K562 (cell line): ENCODE results near the gene RXFP1. TPM values are rescaled to one million over a fixed set of nuclear protein-coding genes. Genes with fewer than 3 reads are reported as not detected.

Experiments
- ATAC-seq: fragments of 200-7000 bp; cut with Tn5 transposase; 3 replicates; pipeline ENCODE4 v1.9.1; 2020; ENCODE audit warnings: moderate library complexity
- BruUV-seq: library from RNA; stranded (reverse); fragments of 400-500 nt; replicated peaks from 2 replicates; lab custom pipeline; 2021; lab: Mats Ljungman, UMichigan
- CTCF ChIA-PET: fragments of 300-600 bp; formaldehyde crosslinking; extraction: SDS; loops from one replicate; lab custom pipeline; 2021; ENCODE audit warnings: low intra/inter-chr PET ratio; lab: Yijun Ruan, JAX
- POLR2A ChIA-PET: fragments of 300-600, 350-650 bp; sonication (Branson Sonifier 250); formaldehyde crosslinking; extraction: SDS; loops from one replicate; lab custom pipeline; 2021; ENCODE audit warnings: antibody characterized with exemption, inconsistent platforms; lab: Yijun Ruan, JAX
- DNase-seq, 4 experiments: peaks; one replicate each; pipeline versions ENCODE4 v3.0.0 to v3.0.0-alpha.2; 2011 to 2018; ENCODE audit warnings: low spot score in 3 of 4, mixed read lengths in 3 of 4; ENCODE audit errors: extremely low read depth in 1 of 4
- FAIRE-seq: peaks from 2 replicates; lab custom pipeline; 2011; peaks lifted over from hg19 to GRCh38; lab: Jason Lieb, UNC
- H2AFZ ChIP-seq: 2 replicates; pipeline ENCODE4 v1.6.0; 2011; ENCODE audit warnings: low read depth, low read length, control low read depth, inconsistent platforms
- H3K27ac ChIP-seq: fragments of 200-600 bp; 3 replicates; pipeline ENCODE4 v1.8.0; 2011; ENCODE audit warnings: low read depth, mild to moderate bottlenecking, control low read depth, inconsistent platforms, low read length, moderate library complexity, mixed read lengths; ENCODE audit errors: extremely low read depth
- H3K27me3 ChIP-seq, 2 experiments: fragments of 300-600 bp in 1 of 2; 2 replicates in 1 of 2; 3 replicates in 1 of 2; pipeline versions ENCODE4 v1.6.0 to v1.8.0; 2011; ENCODE audit warnings: inconsistent platforms in 2 of 2, low read length in 2 of 2, mild to moderate bottlenecking in 1 of 2, mixed read lengths in 1 of 2, moderate library complexity in 1 of 2; ENCODE audit not compliant: control insufficient read depth in 2 of 2, insufficient read depth in 2 of 2
- H3K36me3 ChIP-seq: fragments of 300-600 bp; 3 replicates; pipeline ENCODE4 v1.8.0; 2011; ENCODE audit warnings: mild to moderate bottlenecking, low read length, inconsistent platforms; ENCODE audit not compliant: control insufficient read depth, insufficient read depth
- H3K4me1 ChIP-seq, 2 experiments: fragments of 200-600 bp in 1 of 2; replicated peaks in 1 of 2; 2 replicates in 1 of 2; 3 replicates in 1 of 2; pipeline versions ENCODE4 v1.5.1 to v1.8.0; 2011; ENCODE audit warnings: inconsistent platforms in 2 of 2, low read length in 2 of 2, mild to moderate bottlenecking in 1 of 2, mixed read lengths in 1 of 2, moderate library complexity in 1 of 2; ENCODE audit not compliant: control insufficient read depth in 2 of 2, insufficient read depth in 2 of 2
- H3K4me2 ChIP-seq: 2 replicates; pipeline ENCODE4 v1.6.1; 2011; ENCODE audit warnings: low read length, control low read depth, inconsistent platforms, mixed read lengths; ENCODE audit not compliant: insufficient read depth
- H3K4me3 ChIP-seq: fragments of 200-600 bp; sonication (generic), shearing (Covaris generic); 2 replicates; pipeline ENCODE4 v1.5.1; 2016; ENCODE audit warnings: control low read depth, inconsistent platforms
- H3K79me2 ChIP-seq: fragments of 200-600 bp; 3 replicates; pipeline ENCODE4 v1.8.0; 2011; ENCODE audit warnings: low read length, inconsistent platforms; ENCODE audit not compliant: control insufficient read depth, insufficient read depth
- H3K9ac ChIP-seq, 2 experiments: 2 replicates each; pipeline versions ENCODE4 v1.6.0 to v1.6.1; 2011; ENCODE audit warnings: low read depth in 2 of 2, low read length in 2 of 2, control low read depth in 1 of 2, inconsistent platforms in 1 of 2, mild to moderate bottlenecking in 1 of 2, mixed read lengths in 1 of 2; ENCODE audit not compliant: insufficient read depth in 1 of 2
- H3K9me1 ChIP-seq: one replicate; pipeline ENCODE4 v1.6.0; 2011; ENCODE audit warnings: inconsistent platforms, mild to moderate bottlenecking, low read length, moderate library complexity; ENCODE audit not compliant: control insufficient read depth, insufficient read depth
- H3K9me3 ChIP-seq: replicated peaks from 2 replicates; pipeline ENCODE4 v1.5.1; 2011; ENCODE audit warnings: low read depth, low read length, inconsistent platforms; ENCODE audit not compliant: control insufficient read depth, insufficient read depth
- H4K20me1 ChIP-seq: replicated peaks from 2 replicates; pipeline ENCODE4 v1.6.1; 2011; ENCODE audit warnings: low read length, inconsistent platforms, mixed read lengths; ENCODE audit not compliant: control insufficient read depth, insufficient read depth
- ARID4B ChIP-seq: sonication (generic); formaldehyde crosslinking; IDR thresholded peaks from 2 replicates; pipeline ENCODE4 v1.8.0; 2022; ENCODE audit warnings: mild to moderate bottlenecking, missing genetic modification reagents
- PHTF2 ChIP-seq: fragments of 250-450 bp; sonication (Bioruptor Pico); IDR thresholded peaks from 2 replicates; pipeline ENCODE4 v1.5.0; 2021; ENCODE audit warnings: mild to moderate bottlenecking
- WGBS: fragments of 100-300 bp; shearing (Covaris generic); methylation state at CpG from one replicate; pipeline ENCODE4 v1.1.6; 2016; ENCODE audit warnings: low coverage, mixed read lengths; ENCODE audit not compliant: insufficient coverage; ENCODE audit errors: missing lambda C conversion rate; 5-methylcytosine and 5-hydroxymethylcytosine counted together
- in situ Hi-C: fragments of 300-500 bp; cut with MboI; formaldehyde crosslinking; loops from 4 replicates; pipeline ENCODE4 v1.15.0; 2018; ENCODE audit warnings: inconsistent platforms, mixed read lengths
- intact Hi-C: fragments of 100-400 bp; cut with micrococcal nuclease; formaldehyde crosslinking; loops from 2 replicates; pipeline ENCODE4 v1.14.2; 2022
- polyA plus RNA-seq, 8 experiments: library from polyadenylated mRNA; depleted of rRNA in 4 of 8; stranded (reverse) in 5 of 8; unstranded in 3 of 8; fragments of >200 nt; fragmentation: Nextera tagmentation in 2 of 8; fragmentation: Illumina TruSeq in 1 of 8; extraction: Ambion mirVana in 2 of 8; extraction: Trizol in 1 of 8; gene quantifications; 2 replicates each; pipeline versions ENCODE4 v1.2.1 to v1.2.3, GENCODE V29; 2011 to 2014; ENCODE audit warnings: inconsistent platforms in 1 of 8, missing spikeins in 1 of 8
- total RNA-seq, 7 experiments: library from RNA; depleted of rRNA in 6 of 7; stranded (reverse); fragments of >200 nt in 6 of 7; fragmentation: Illumina TruSeq in 2 of 7; extraction: Trizol in 2 of 7; gene quantifications; 2 replicates each; pipeline versions ENCODE4 v1.2.1 to v1.2.3, GENCODE V29; 2011 to 2021; ENCODE audit warnings: low replicate concordance in 1 of 7

The RXFP1 gene
- total and polyA plus RNA-seq, 9 of the 15 experiments (the other 6 are each of a cell fraction or from before 2014, with no cell fraction given): 0.03 to 0.06 (median 0.04) TPM; not detected in 6

GRCh38 chr4:158572608-158573007, 50.9 kb downstream of the RXFP1 start:
- no peak for FAIRE-seq
- 17% methylated on average over 7 of the region's 7 CpGs for WGBS
- no peaks in the 10 kb centered on the region for H3K36me3 ChIP-seq
- in situ Hi-C loops: no loop called here
- BruUV-seq: no TSS peak
- no peak overlapping the region for H3K4me2 ChIP-seq
- H2AFZ ChIP-seq: no peak overlapping the region
- no peaks in the 10 kb centered on the region for H3K9me1 ChIP-seq
- H3K4me1 ChIP-seq: no peaks in the 10 kb centered on the region
- TF ChIP-seq ARID4B (CRISPR knock-in tag) (no peak), PHTF2 (CRISPR knock-in tag) (no peak)
- no peaks in the 10 kb centered on the region for H3K9me3 ChIP-seq
- intact Hi-C loops: no loop called here
- H3K9ac ChIP-seq: no peak overlapping the region
- no peak overlapping the region for H3K4me3 ChIP-seq
- peak; percentile 65; the same call in 2 of the 3 replicates for ATAC-seq
- H3K27me3 ChIP-seq: peaks cover 0 to 7% of the 10 kb centered on the region in 2 experiments; a peak in 3 of 5 replicates
- DNase-seq: no peak
- CTCF ChIA-PET: no interaction called here
- H4K20me1 ChIP-seq: no peaks in the 10 kb centered on the region
- POLR2A ChIA-PET: no interaction called here
- H3K27ac ChIP-seq: no peak overlapping the region
- no peaks in the 10 kb centered on the region for H3K79me2 ChIP-seq
